ENCODE results near the gene FAM47E.
"Not testable (repeated sequence)": the region's sequence is repeated elsewhere in the genome, so short reads cannot be mapped to it uniquely, and the experiment has no call there.

FAM47E gene

GRCh38 chr4:76271248-76271647, 19.7 kb downstream of the FAM47E start:
- DNase-seq, result no peak

GRCh38 chr4:76272073-76272472, 20.6 kb downstream of the FAM47E start:
- peak; percentile 21 to 30 for DNase-seq

- DNase-seq, result no peak
Observed at GRCh38 chr4:76272582-76272981, 21.1 kb downstream of the FAM47E start.

GRCh38 chr4:76272999-76273398, 21.5 kb downstream of the FAM47E start:
- no peak for DNase-seq

GRCh38 chr4:76275486-76276124, 24.1 kb downstream of the FAM47E start:
- DNase-seq, result peak; percentile 48 to 59

GRCh38 chr4:76276813-76277212, 25.3 kb downstream of the FAM47E start:
- no peak for DNase-seq

- no peak for DNase-seq
Observed at GRCh38 chr4:76277667-76278066, 26.1 kb downstream of the FAM47E start.

GRCh38 chr4:76278583-76278982, 27.1 kb downstream of the FAM47E start:
- peak; percentile 47 to 69 for DNase-seq

- DNase-seq, result no peak
Observed at GRCh38 chr4:76279462-76279861, 27.9 kb downstream of the FAM47E start.

- no peak for DNase-seq
Observed at GRCh38 chr4:76280488-76281441, 29.2 kb downstream of the FAM47E start.

- DNase-seq, result not testable (repeated sequence)
Observed at GRCh38 chr4:76281594-76281993, 30.1 kb downstream of the FAM47E start.

GRCh38 chr4:76282941-76283689, 31.6 kb downstream of the FAM47E start:
- no peak for DNase-seq

GRCh38 chr4:76283900-76284299, 32.4 kb downstream of the FAM47E start:
- DNase-seq, result no peak

- not testable (repeated sequence) for DNase-seq
Observed at GRCh38 chr4:76287811-76288210, 36.3 kb downstream of the FAM47E start.

GRCh38 chr4:76292730-76293129, 41.2 kb downstream of the FAM47E start:
- DNase-seq, result no peak

- DNase-seq, result no peak
Observed at GRCh38 chr4:76293772-76294171, 42.3 kb downstream of the FAM47E start.

GRCh38 chr4:76296286-76296820, 44.8 kb downstream of the FAM47E start:
- peak; percentile 29 to 40 for DNase-seq

- no peak for DNase-seq
Observed at GRCh38 chr4:76298227-76298626, 46.7 kb downstream of the FAM47E start.

GRCh38 chr4:76300012-76300411, 48.5 kb downstream of the FAM47E start:
- DNase-seq, result no peak

GRCh38 chr4:76301068-76301774, 49.7 kb downstream of the FAM47E start:
- DNase-seq, result peak; percentile 37 to 57

- DNase-seq, result no peak
Observed at GRCh38 chr4:76301775-76302162, 50.2 kb downstream of the FAM47E start.

GRCh38 chr4:76302826-76303438, 51.4 kb downstream of the FAM47E start:
- peak; percentile 61 to 74 for DNase-seq

Data from AML-193 (cell line).